Upper lobe of left lung (tissue), 4 donors: Measurements from ENCODE around the gene PATJ.

Experiments used
- CTCF ChIP-seq, 6 experiments: fragments of 450-650 bp in 4 of 6; fragments of 200-600 bp in 2 of 6; sonication (generic) in 2 of 6; IDR thresholded peaks; one replicate each; pipeline ENCODE4 v1.5.1; 2016 to 2019; ENCODE audit warnings: antibody characterized with exemption in 6 of 6
- EP300 ChIP-seq, 4 donors: sonication (generic); formaldehyde crosslinking; IDR thresholded peaks; one replicate each; pipeline ENCODE4 v1.5.1; 2017; ENCODE audit warnings: antibody characterized with exemption in 4 of 4, control low read depth in 2 of 4
- POLR2A ChIP-seq, 4 donors: fragments of 450-650 bp; IDR thresholded peaks; one replicate each; pipeline ENCODE4 v1.5.1; 2016 to 2017; ENCODE audit warnings: antibody characterized with exemption in 4 of 4, mild to moderate bottlenecking in 2 of 4
- POLR2AphosphoS5 ChIP-seq, 2 donors: sonication (generic); formaldehyde crosslinking; IDR thresholded peaks; one replicate each; pipeline ENCODE4 v1.5.1; 2017; ENCODE audit warnings: antibody characterized with exemption in 2 of 2

- TF ChIP-seq CTCF (IDR thresholded peaks at IDR 0.05) (no peak), POLR2AphosphoS5 (IDR thresholded peaks at IDR 0.05) (no peak), EP300 (IDR thresholded peaks at IDR 0.05) (no peak), POLR2A (IDR thresholded peaks at IDR 0.05) (no peak)
Observed at GRCh38 chr1:62057230-62057629, 314.9 kb downstream of the PATJ start.
